Activated CD4-positive, alpha-beta T cell treated with anti-CD3 and anti-CD28 coated beads, Interleukin-2, Interleukin-4, amounts not matched to agents 100 ng/mL and 50 ng/mL, durations not matched to agents 16 hours and 8 hours (primary cell): ENCODE data around the gene RASSF8.

Experiments
- DNase-seq: peaks from one replicate; pipeline ENCODE4 v3.0.0-alpha.2; 2020; ENCODE audit warnings: low spot score

The RASSF8 gene

DNA sequence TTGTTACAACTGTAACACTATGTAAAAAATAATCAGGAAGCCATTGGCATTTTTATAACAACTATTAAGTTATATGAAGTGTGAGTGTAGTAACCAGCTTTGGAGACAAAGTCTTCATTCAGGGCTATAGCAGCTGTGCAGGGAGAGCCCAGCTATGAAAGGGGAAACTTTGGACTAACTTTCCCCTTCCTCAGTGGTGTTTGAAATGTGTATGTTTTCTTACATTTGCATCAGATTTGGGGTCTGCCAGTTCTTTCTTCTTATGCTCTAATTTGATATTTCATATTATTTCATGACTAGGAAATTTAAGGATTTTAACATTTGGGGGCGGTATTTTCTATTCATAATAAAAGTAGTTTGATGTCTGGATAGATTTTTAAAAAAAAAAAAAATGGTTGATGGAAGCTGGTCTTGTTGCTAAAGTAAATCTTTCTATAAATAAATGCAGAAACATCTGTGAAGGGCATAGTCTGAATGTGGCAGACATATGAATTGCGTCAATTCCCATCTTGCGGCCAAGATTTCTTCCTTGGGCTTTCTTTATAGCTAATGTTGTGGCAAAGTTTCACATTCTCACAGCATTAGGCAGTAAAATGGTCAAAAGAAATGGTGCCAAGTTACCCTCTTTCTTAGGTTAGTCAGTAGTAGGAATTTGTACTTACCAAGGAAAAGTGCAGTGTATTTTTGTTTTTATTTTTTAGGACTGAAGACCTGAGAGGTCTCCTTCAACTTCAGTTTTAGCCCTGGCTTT, 35.6 kb downstream of the RASSF8 start:
- DNase-seq = no peak

DNA sequence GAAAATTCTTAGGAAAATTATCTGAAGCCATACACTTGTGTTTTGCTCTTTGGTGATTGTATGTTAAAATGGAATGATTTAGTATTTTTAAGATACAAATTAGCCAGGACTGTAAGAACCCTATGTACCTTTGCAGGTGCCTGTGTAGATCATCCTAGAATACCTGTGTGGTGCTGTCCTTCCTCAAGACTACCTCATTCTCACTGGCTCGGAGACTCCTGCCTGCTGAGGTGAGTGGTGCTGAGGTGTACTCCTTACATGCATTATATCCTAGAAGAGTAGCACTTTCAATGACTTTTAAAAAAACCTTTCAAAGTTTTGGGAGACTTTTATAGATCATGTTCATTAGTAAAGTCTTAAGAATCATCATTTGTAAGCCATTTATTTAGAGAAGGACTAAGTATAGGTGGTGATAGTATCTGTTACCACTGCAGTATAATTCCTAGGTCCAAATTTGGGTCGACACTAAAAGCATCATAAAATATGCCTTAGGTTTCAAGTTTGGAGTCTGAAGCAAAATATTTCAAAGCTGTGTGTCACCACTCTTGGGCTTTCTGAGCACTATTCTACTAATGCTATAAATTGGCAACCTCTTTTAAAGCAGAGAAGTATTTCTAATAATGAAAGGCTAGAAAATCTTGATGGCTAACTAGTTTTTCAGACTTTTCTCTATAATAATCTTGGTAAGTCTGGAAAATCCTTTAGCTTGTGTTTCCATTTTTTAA, 36.6 kb downstream of the RASSF8 start:
- no peak for DNase-seq

DNA sequence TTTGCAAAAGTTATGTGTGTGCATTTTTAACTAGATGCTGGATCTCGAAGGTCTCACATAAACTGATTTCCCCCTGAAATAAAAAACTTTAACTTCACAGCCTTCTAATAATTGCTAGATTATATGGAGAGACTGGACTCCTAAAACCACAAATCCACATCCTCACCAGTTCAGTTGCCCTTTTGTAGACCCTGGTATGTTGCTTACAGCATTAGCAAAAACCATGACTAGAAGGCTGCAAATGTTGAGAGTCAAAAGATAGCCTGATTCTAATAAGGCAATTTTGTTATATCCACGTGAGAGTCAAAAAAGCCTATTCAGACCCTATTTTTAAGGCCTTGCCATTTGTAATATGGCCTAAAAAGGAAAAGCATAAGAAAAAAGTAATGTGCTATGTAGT, 37.4 kb downstream of the RASSF8 start:
- DNase-seq = no peak

DNA sequence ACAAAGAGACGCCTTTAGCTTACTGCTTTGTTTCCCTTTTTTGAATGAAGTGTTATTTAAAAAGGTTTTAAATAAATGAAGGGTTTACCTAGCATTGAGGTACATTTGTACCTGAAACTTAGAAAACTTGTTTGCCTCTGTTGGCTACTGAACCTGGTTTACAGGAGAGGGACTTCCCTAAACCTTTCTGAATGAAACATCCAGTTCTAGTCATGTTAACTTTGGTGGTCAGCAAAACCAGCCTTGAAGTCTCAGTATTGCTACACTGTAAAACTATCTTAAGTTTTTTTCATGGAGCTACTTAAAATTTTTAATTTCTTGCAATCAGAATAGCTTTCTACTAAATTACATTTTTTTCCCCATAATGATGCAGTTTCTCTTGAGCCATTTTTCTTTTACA, 38.2 kb downstream of the RASSF8 start:
- no peak for DNase-seq

DNA sequence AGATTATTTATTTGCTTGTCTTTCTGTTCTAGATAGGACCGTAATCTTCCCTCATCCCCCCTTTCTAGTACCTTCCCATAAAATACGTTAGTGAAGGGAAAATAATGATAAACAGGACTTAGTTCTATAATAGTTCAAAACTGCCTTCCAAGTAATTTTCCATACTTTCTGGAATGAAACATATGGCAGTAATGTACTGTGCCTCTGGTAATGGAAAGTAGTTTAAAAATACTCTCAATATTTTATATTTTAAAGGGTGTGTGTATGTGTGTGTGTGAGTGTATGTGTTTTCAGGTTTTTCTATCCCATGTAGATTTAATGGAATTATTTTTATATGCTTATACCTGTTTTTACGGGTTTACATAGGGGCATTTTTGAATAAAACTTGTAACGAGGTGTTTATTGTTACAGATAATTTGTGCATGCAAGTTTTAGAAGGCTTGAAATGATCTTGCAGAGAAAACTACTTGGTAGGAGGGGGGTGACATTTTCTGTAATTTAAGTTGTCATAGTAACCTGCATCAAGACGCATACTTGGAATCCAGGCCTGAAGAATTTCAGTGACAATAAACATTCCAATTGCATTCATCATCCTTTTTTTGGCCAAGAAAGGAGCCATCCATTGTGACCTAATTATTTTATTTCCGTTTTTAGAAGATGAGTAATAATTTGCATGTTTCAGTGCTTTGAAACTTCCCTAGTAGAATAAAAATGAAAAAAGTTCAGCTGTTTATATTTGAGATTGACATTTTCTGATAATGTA, 38.9 kb downstream of the RASSF8 start:
- no peak for DNase-seq

DNA sequence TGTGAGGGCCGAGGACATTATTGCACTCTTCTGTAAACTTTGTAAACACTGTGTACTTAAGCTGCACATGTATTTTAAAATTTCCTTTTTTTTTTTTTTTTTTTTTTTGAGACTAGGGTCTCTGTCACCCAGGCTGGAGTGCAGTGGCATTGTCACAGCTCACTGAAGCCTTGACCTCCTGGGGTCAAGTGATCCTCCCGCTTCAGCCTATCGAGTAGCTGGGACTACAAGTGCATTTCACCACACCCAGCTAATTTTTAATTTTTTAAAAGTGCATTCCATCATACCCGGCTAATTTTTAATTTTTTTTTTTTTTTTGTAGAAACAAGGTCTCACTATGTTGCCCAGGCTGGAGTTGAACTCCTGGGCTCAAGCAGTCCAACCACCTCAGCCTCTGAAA, 42.4 kb downstream of the RASSF8 start:
- DNase-seq = no peak

DNA sequence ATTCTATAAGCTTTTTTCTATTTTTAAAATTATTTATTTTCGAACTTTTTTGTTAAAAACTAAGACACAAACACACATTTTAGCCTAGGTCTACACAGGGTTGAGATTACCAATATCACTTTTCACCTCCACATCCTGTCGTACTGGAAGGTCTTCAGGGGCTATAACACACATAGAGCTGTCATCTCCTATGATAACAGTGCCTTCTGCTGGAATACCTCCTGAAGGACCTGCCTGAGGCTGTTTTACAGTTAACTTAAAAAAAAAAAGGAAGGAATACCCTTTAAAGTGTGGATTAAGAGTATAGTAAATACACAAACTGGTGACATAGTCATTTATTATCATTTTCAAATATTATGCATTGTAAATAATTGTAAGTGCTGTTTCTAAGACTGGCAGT, 43.0 kb downstream of the RASSF8 start:
- no peak for DNase-seq

DNA sequence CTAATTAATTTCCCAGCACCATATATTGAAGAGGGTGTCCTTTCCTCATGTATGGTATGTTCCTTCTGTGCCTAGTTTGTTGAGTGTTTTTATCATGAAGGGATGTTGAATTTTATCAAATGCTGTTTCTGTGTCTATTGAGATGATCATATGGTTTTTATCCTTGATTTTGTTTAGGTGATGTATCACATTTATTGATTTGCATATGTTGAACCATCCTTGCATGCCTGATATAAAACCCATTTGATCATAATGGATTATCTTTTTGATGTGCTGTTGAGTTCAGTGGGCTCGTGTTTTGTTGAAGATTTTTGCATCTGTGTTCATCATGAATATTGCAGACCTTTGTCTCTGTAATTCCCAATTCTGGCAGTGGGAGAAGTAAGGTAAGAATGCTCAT, 44.6 kb downstream of the RASSF8 start:
- no peak for DNase-seq

DNA sequence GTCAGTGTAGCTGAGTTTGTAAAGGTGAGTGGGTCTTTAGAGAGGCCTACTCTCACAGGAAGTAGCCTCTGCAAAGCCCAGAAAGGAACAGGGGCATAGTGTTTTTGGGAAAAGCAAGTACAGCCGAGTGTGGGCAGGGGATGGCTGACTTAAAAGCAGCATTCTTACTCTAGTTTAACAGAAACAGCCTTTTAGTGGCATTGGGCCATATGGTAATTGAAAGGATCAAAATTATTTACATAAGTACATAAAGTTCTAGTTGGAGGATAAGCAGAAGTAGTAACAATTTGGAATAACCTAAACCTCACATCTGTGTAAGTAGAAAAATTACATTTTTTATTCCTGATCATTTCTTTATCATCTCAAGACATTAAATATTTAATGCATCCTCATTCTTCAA, 49.1 kb downstream of the RASSF8 start:
- DNase-seq = no peak

DNA sequence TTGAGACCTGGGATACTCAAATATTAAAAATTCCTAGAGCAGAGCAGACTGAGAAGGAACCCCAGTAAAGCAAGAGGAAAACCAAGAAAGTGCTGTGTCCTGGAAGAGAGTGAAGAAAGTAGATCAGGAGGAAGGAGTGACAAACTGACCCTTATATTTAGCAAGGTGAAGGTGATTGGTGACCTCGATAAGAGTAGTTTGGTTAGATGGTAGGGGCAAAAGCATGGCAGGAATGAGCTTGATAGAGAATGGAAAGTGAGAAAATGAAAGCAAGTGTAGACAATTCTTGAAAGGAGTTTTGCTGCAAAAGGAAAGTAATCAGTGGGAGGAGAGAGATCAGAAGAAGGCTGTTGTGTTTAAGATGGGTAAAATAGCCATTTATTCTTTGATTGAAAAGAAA, 51.1 kb downstream of the RASSF8 start:
- no peak for DNase-seq

DNA sequence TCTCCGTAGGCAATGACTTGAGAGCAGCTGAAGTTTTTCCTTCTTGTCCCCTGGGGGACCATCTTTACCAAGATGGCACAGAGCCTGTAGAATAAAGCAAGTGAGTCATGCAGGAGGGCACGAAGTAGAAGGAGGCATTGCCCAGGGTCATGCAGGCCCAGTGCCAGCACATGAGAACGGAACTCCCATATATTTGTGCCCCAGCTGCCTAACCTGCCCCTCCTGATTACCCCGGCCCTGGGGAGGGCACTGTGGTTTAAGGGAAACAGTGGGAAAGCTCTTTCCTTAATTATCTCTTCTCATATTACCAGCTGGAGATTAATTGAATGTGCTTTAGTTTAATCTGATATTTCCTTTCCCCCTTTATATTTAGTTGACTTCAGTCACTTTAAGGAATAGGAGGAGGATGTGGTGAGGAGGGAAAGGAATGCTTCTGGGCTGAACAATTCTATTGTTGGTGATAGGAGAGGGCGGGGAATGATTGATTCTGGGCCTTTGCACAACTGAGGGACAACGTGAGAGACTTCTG, 51.9 kb downstream of the RASSF8 start:
- no peak for DNase-seq

DNA sequence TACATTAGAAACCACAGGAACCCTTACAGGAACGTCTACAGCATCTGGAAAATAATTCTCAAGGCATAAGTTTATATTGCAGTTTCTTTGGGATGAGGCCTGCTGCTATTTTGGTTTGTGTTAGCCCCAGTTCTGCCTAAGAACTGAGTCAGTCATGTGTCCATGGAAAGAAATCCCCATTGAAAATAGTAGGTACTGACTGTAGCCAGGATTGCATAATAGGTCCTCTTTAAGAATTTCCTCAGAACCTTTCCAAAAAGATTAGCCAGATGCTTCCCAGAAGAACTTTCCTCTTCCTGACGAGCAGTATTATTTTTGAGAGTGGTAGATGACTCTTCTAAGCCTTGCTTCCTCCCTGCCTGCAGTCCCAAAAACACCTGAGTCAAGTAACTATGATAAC, 52.6 kb downstream of the RASSF8 start:
- no peak for DNase-seq

DNA sequence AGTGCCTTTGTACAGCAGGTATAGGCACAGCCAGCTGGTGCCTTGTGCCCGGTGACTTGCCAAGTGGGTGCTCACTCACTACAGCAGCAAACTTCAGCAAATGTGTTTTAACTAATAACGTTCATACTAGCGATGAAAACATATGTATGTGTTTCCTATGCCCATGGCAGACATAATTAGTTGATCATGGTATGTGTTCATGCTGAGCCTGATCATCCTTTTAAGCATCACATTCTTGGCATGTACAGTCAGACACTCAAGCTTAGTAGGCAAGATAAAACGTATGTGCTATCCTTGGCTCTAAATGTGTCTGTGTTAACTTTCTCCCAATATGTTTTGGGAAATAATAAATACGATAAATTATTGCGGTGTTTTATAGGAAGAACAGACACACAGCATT, 55.6 kb downstream of the RASSF8 start:
- DNase-seq = no peak

DNA sequence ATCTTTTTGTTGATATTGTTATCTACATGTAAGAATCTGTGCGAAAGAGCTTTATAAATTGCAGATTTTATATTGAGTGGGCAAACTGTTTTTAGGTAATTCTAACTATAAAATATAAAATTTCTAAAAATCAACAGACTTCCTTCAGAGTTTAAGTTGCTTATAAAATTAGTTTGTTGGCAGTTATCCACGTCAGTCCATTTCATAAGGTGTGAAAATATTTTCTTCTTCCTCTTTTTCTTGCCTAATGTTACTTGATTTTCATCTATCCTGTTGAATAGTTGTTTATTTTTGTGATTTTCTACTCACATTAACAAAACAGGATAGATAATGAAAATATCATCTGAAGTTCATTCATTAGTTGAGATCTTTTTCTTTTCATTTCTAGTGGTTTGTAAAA, 58.0 kb downstream of the RASSF8 start:
- DNase-seq = no peak

DNA sequence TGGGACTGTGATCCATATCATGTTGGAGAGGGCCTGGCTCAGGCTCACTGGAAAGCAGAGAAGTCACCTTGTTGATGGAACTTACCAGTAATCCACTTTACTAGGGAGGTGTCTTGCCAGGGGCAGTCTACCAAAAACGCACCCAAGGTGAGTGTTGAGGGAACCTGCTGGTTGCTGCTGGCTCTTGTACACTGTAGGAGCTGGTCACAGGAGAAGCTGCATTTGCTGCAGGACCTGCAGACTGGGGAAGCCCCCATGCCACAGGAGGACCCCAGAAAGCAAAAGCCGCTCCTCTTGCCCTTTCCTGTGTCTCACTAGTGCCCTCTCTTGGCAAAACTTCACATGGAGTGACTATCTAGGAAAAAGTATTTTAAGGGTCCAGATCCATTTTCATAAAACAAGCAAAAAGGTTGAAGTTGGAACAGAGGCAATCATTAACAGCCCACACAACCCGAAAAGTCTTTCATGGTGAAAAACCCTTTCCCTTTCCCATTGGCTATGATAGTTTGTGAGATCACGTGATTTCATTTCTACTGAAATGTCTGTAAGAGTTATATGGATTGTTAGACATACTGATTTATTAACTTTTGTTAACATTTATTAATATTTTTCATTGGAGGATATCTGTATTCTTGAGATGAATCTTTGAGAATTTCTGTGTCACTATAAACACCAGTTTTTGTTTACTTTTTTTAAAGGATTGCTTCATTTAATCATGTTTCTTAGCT, 59.2 kb downstream of the RASSF8 start:
- peak; percentile 20 for DNase-seq

DNA sequence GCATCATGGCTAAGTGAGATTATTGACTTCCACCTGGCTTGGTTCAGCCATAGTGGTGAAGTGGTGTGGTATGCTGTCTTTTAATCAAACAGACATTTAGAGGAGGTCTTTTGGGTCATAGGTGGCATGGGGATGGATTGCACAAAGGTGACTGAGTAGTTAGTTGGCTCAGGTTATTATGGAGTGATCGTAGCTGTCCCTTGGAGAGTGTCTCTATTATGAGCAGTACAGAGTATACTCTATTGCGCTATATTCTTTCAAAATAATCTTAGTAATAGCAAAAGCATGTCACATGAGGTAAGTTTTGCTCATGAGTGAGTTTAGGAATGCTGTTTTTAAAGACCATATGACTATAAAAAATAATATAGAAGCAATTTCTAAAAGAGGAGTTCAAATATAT, 60.4 kb downstream of the RASSF8 start:
- DNase-seq = no peak

DNA sequence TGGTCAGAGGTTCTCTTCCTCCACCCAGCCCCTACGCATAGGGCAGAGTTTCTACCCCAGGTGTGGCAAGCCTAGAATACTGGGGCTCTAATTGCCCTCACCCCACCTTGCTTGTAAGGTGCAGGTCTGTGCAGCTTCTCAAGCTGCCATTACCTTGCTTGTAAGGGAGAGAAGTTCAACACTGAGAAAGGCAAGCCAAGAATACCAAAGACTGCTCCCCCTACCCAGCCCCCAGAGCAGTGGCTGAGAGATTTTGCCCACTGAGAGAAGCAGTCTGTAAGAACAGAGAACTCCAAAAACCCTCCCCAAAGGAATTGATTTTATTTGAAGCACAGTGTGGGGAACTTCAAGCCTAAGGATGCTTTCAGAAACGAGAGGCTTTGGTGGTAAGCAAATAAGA, 63.1 kb downstream of the RASSF8 start:
- DNase-seq = no peak

DNA sequence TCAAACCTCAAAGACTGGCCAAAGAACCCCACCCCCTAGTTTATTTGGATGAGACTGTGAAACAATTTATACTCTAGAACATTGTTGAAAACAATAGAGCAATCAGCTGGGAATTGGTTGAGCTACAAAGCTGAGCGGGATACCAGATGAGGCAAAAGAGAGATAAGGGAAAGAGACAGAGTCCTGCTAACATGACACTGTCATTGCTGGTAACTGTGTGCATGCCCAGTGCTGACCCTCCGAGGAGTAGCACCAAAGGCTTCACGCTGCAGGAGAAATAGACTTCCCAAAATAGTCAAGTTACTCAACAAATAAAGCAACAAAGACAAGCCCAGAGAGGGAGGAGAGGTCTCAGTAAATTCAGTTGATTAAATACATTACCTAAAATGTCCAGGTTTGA, 63.6 kb downstream of the RASSF8 start:
- no peak for DNase-seq

DNA sequence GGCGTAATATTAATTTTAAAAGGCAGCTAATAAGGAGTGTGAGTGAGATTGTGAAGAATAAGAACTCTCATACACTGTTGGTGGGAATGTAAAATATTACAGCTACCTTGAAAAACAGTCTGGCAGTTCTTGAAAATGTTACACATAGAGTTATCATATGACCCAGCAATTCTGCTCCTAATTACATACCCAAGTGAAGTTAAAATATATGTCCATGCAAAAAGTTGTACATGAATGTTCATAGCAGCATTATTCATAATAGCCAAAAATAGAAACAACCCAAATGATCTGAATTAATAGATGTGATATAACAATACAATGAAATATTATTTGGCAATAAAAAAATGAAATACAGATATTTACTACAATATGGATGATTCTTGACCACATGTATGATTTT, 68.2 kb downstream of the RASSF8 start:
- DNase-seq = no peak

DNA sequence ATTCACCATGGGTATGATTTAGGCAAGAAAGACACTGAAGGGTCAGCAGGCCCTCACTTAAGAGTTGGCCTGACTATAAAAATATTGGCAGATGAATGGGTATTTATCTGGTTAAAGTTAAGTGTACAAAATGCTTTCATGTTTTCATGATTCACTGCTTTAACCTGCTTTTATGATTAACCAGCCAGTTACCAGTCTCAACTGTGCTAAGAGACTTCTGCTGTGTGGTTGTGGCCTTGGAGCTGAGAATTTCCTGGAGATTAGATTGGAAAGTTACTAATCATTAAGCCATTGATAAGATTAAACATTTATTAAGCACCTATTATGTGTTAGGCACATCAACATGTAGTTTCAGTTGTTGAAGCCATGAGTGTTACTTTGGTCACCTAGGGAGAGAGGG, 68.9 kb downstream of the RASSF8 start:
- DNase-seq = no peak

DNA sequence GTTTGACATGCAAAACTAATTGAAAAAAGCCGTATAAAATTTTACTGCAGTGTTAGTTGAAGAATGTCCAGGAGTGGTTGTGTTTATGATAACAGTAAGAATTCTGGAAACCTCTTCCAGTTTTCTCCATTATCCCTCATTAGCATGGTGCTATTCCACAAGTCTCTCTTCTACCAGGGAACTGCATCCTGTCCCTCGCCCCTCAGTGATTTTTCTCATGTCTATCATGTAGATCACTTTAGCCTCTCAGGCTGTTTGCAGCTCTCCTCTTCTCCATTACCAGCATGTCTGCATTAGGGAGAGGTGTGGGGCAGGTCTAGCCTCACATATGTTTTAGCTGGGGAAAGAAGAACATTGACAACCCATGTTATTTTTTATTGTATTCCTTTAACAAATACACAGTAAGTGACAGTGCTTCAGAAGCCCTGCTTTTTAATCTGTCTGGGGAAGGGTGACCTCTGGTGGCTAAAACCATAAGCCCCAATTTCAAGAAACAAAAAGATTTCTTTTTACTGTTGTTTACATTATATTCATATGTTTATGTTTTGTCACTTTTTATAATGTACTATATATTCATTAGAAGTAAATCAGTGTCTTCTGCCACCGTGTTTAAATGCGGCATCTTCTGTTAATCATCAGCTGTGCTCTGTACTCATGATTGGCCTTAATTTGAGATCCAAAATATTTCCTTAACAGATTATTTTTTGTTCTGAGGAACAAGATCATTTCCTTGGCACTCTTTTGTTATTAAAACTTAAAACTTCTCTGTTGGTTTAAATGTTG, 70.7 kb downstream of the RASSF8 start:
- DNase-seq = peak; percentile 23

DNA sequence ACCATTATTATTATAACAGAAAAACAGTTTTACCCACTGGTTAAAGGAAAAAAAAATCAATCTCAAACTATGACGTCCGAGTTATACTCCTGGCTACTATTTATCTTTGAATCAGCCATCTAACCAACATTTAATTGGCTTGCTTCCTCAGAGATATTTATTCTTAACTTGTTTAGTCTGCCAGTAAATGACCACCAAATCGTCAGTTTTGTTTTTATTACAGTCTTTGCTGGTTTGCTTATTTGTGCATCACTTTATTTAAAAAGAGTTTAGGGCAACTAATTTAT, 71.2 kb downstream of the RASSF8 start:
- no peak for DNase-seq
